Measurements from ENCODE around the gene HOXB6.

HOXB6 gene

GRCh38 chr17:48564188-48565021 lies 40.4 kb downstream of the HOXB6 start:
- DNase-seq = no peak

- no peak for DNase-seq
These were observed 41.0 kb downstream of the HOXB6 start for GRCh38 chr17:48563867-48564187.

- no peak for DNase-seq
These were observed 41.4 kb downstream of the HOXB6 start for GRCh38 chr17:48563385-48563838.

- no peak for DNase-seq
These were observed 41.9 kb downstream of the HOXB6 start for GRCh38 chr17:48562934-48563333.

GRCh38 chr17:48561884-48562810 lies 42.6 kb downstream of the HOXB6 start:
- no peak for DNase-seq

GRCh38 chr17:48559840-48560817 lies 44.7 kb downstream of the HOXB6 start:
- no peak for DNase-seq

- no peak for DNase-seq
These were observed 45.5 kb downstream of the HOXB6 start for GRCh38 chr17:48559122-48559839.

- no peak for DNase-seq
These were observed 46.0 kb downstream of the HOXB6 start for GRCh38 chr17:48558831-48559121.

- no peak for DNase-seq
These were observed 46.5 kb downstream of the HOXB6 start for GRCh38 chr17:48558057-48558830.

- no peak for DNase-seq
These were observed 48.0 kb downstream of the HOXB6 start for GRCh38 chr17:48556576-48557401.

GRCh38 chr17:48556229-48556575 lies 48.6 kb downstream of the HOXB6 start:
- DNase-seq = no peak

- DNase-seq = no peak
These were observed 49.2 kb downstream of the HOXB6 start for GRCh38 chr17:48555258-48556228.

GRCh38 chr17:48554412-48555257 lies 50.2 kb downstream of the HOXB6 start:
- no peak for DNase-seq

GRCh38 chr17:48553826-48554225 lies 51.0 kb downstream of the HOXB6 start:
- no peak for DNase-seq

- DNase-seq = no peak
These were observed 51.6 kb downstream of the HOXB6 start for GRCh38 chr17:48553190-48553547.

GRCh38 chr17:48552466-48553189 lies 52.2 kb downstream of the HOXB6 start:
- no peak for DNase-seq

GRCh38 chr17:48551596-48552465 lies 53.0 kb downstream of the HOXB6 start:
- no peak for DNase-seq

All from NCI-H2171 treated with DMSO at 0.1 percent for 48 hours (cell line).